ENCODE results near the gene VAPB. TPM values are rescaled to one million over a fixed set of nuclear protein-coding genes. Genes with fewer than 3 reads are reported as not detected.

VAPB gene
- total and polyA plus RNA-seq, 2 of the 4 experiments (the other 2 are of a cell fraction), result 9.1 to 26.0 TPM

- CTCF ChIA-PET, result interaction anchor here (0.5 to 2.0 kb wide), 9 partner anchors 9 to 357 kb away, joined by 3 to 7 read pairs (median 4); no protein-coding TSS in a partner anchor
- Histone ChIP-seq H2BK15ac (ENCODE audit: low read depth, low read length) (no peak overlapping the region), H3K14ac (replicated peaks; ENCODE audit: low read depth, low read length) (no peak overlapping the region), H3K27me3 (ENCODE audit: control insufficient read depth, insufficient read depth, low read length) (no peaks in the 10 kb centered on the region), H3K79me1 (ENCODE audit: low read depth in 1 of 2, low read length in 2 of 2) (no peaks in the 10 kb centered on the region), H4K8ac (ENCODE audit: low read depth in 2 of 2, low read length in 2 of 2) (peak overlapping the region in 1 of 2 experiments; percentile 60; a peak in 1 of 4 replicates), H2AFZ (replicated peaks; ENCODE audit: low read length, poor library complexity) (peak overlapping the region; percentile 78), H3K4me3 (ENCODE audit: insufficient read depth, low read depth, low read length) (no peak overlapping the region), H2BK20ac (ENCODE audit: low read depth, low read length) (no peak overlapping the region; the same call in 1 of the 2 replicates), H3K9me1 (ENCODE audit: insufficient read depth, low read length) (no peaks in the 10 kb centered on the region), H4K91ac (ENCODE audit: insufficient read depth, low read depth, low read length) (peak overlapping the region; percentile 43; the same call in 1 of the 2 replicates), H2BK120ac (ENCODE audit: low read depth, low read length) (no peak overlapping the region), H4K20me1 (ENCODE audit: insufficient read depth, low read length) (no peaks in the 10 kb centered on the region; the same call in 1 of the 2 replicates), H2AK5ac (ENCODE audit: low read depth, low read length) (no peak overlapping the region), H4K5ac (ENCODE audit: low read depth, low read length) (no peak overlapping the region), H3K9ac (ENCODE audit: low read depth, low read length) (no peak overlapping the region), H2BK5ac (ENCODE audit: low read depth, low read length, poor library complexity, severe bottlenecking) (no peak overlapping the region), H3K27ac (ENCODE audit: insufficient read depth, low read length) (no peak overlapping the region), H3K4ac (ENCODE audit: low read depth, low read length) (no peak overlapping the region), H3K23ac (ENCODE audit: low read depth, low read length) (no peak overlapping the region), H3K4me2 (ENCODE audit: low read depth, low read length) (no peak overlapping the region), H3K36me3 (ENCODE audit: control insufficient read depth, insufficient read depth, low read length) (no peaks in the 10 kb centered on the region), H3K9me3 (ENCODE audit: control insufficient read depth, insufficient read depth, low read length) (peaks cover 10% of the 10 kb centered on the region), H2AK9ac (replicated peaks; ENCODE audit: low read depth, low read length, poor library complexity) (peak overlapping the region; percentile 33), H3K56ac (ENCODE audit: extremely low read depth, insufficient read depth, low read length) (no peak overlapping the region), H3K4me1 (ENCODE audit: control insufficient read depth, insufficient read depth, low read length) (no peaks in the 10 kb centered on the region), H3K18ac (ENCODE audit: low read depth, low read length) (no peak overlapping the region)
- WGBS, 2 experiments (ENCODE audit: extremely low coverage in 2 of 2, insufficient read length in 1 of 2), result 15% methylated on average over 5 of the region's 18 CpGs; no CpG with 5 or more reads in 1 of the 2 experiments
- BruUV-seq (replicated peaks), result no TSS peak
- DNase-seq (no peak), ATAC-seq (ENCODE audit: low read depth) (peak; percentile 56)
- no peak for TF ChIP-seq FOS (IDR thresholded peaks at IDR 0.05; ENCODE audit: low read depth, low read length)
- TF ChIP-seq POLR2A (IDR thresholded peaks at IDR 0.05; ENCODE audit: low read depth, low read length), result no peak
- no peak for TF ChIP-seq USF2 (IDR thresholded peaks at IDR 0.05; ENCODE audit: low read depth, low read length)
- TF ChIP-seq CEBPB (IDR thresholded peaks at IDR 0.05; ENCODE audit: low read depth, low read length), result no peak
- TF ChIP-seq MXI1 (IDR thresholded peaks at IDR 0.05; ENCODE audit: borderline replicate concordance, low read depth, low read length), result no peak
- no peak for TF ChIP-seq RFX5 (IDR thresholded peaks at IDR 0.05; ENCODE audit: low read depth, low read length)
- TF ChIP-seq RCOR1 (IDR thresholded peaks at IDR 0.05; ENCODE audit: insufficient replicate concordance, low read length), result no peak
- TF ChIP-seq NFE2L2 (IDR thresholded peaks at IDR 0.05; ENCODE audit: low read depth, low read length), result no peak
- TF ChIP-seq CHD1 (IDR thresholded peaks at IDR 0.05; ENCODE audit: low read depth, low read length), result no peak
- TF ChIP-seq, protein P1, sequence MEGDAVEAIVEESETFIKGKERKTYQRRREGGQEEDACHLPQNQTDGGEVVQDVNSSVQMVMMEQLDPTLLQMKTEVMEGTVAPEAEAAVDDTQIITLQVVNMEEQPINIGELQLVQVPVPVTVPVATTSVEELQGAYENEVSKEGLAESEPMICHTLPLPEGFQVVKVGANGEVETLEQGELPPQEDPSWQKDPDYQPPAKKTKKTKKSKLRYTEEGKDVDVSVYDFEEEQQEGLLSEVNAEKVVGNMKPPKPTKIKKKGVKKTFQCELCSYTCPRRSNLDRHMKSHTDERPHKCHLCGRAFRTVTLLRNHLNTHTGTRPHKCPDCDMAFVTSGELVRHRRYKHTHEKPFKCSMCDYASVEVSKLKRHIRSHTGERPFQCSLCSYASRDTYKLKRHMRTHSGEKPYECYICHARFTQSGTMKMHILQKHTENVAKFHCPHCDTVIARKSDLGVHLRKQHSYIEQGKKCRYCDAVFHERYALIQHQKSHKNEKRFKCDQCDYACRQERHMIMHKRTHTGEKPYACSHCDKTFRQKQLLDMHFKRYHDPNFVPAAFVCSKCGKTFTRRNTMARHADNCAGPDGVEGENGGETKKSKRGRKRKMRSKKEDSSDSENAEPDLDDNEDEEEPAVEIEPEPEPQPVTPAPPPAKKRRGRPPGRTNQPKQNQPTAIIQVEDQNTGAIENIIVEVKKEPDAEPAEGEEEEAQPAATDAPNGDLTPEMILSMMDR (conservative IDR thresholded peaks at IDR 0.05; ENCODE audit: low read depth, low read length), result peak; percentile 55
- peak; percentile 79 for TF ChIP-seq RAD21 (IDR thresholded peaks at IDR 0.05; ENCODE audit: low read length)
- TF ChIP-seq MAZ (IDR thresholded peaks at IDR 0.05; ENCODE audit: borderline replicate concordance, low read depth, low read length), result no peak
- TF ChIP-seq, protein P2, sequence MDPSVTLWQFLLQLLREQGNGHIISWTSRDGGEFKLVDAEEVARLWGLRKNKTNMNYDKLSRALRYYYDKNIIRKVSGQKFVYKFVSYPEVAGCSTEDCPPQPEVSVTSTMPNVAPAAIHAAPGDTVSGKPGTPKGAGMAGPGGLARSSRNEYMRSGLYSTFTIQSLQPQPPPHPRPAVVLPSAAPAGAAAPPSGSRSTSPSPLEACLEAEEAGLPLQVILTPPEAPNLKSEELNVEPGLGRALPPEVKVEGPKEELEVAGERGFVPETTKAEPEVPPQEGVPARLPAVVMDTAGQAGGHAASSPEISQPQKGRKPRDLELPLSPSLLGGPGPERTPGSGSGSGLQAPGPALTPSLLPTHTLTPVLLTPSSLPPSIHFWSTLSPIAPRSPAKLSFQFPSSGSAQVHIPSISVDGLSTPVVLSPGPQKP (IDR thresholded peaks at IDR 0.05; ENCODE audit: borderline replicate concordance, low read depth, low read length), result no peak
- no peak for TF ChIP-seq MAFK (IDR thresholded peaks at IDR 0.05; ENCODE audit: low read depth, low read length)
- peak; percentile 70 for TF ChIP-seq SMC3 (IDR thresholded peaks at IDR 0.05; ENCODE audit: low read depth, low read length)
- TF ChIP-seq BHLHE40 (IDR thresholded peaks at IDR 0.05; ENCODE audit: low read depth, low read length), result no peak
- intact Hi-C loops (cut with micrococcal nuclease) (loop anchor here (5.0 kb wide), 2 partner anchors 171 to 211 kb away; partner anchors contain the start of genes NPEPL1 and STX16), dilution Hi-C loops (cut with HindIII; ENCODE audit: low sequenced_read_pairs, unreplicated experiment) (no loop called here), in situ Hi-C loops (cut with MboI; ENCODE audit: low sequenced_read_pairs) (no loop called here)
- POLR2A ChIA-PET (ENCODE audit: unreplicated experiment), result no interaction called here
These were observed 92.5 kb downstream of the VAPB start for GRCh38 chr20:58481481-58482021.

Data from IMR-90 (cell line).